Measurements from ENCODE around the gene SSNA1. TPM values are rescaled to one million over a fixed set of nuclear protein-coding genes. Genes with fewer than 3 reads are reported as not detected.

Gene SSNA1, protein sequence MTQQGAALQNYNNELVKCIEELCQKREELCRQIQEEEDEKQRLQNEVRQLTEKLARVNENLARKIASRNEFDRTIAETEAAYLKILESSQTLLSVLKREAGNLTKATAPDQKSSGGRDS
- 98.0 to 157 TPM (median 144 TPM) in 5 replicates for total RNA-seq (2022; extraction: Qiagen RNA extraction)

DNA sequence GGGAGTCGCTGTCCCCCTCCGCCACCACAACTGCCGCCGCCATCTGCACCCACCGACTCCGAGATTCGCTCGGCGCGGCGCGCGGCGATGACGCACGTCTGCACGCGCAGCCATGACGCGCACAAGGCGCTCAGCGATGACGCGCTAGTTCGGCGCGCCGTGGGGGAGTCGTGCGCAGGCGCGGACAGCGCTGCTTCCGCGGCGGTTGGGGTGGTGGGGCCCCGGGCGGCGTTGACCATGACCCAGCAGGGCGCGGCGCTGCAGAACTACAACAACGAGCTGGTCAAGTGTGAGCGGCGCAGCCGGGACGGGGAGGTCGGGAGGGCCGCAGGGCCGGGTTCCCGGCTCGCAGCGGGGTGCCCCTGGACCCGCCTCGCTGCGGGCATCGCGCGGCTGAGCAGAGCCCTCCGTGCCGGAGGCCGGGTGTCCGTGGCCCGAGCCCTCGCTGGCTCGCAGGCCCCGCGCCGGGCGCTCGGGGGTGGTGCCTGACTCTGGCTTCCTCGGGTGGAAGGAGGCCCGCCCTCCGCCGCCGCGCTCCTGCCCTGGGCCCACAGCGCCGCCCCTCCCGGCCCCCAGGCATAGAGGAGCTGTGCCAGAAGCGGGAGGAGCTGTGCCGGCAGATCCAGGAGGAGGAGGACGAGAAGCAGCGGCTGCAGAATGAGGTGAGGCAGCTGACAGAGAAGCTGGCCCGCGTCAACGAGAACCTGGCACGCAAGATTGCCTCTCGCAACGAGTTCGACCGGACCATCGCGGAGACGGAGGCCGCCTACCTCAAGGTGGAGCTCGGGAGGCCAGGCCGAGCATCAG, at the start of gene SSNA1, which contains the start of gene ANAPC2:
Gene SSNA1, plus strand, starts transcription at position 187 of the 807 bp plus-strand sequence. Its CDS starts 51 bp downstream, at position 238.
Gene ANAPC2, minus strand, starts transcription at position 71 of the 807 bp plus-strand sequence. Its CDS starts 28 bp downstream, at position 43.

DNA sequence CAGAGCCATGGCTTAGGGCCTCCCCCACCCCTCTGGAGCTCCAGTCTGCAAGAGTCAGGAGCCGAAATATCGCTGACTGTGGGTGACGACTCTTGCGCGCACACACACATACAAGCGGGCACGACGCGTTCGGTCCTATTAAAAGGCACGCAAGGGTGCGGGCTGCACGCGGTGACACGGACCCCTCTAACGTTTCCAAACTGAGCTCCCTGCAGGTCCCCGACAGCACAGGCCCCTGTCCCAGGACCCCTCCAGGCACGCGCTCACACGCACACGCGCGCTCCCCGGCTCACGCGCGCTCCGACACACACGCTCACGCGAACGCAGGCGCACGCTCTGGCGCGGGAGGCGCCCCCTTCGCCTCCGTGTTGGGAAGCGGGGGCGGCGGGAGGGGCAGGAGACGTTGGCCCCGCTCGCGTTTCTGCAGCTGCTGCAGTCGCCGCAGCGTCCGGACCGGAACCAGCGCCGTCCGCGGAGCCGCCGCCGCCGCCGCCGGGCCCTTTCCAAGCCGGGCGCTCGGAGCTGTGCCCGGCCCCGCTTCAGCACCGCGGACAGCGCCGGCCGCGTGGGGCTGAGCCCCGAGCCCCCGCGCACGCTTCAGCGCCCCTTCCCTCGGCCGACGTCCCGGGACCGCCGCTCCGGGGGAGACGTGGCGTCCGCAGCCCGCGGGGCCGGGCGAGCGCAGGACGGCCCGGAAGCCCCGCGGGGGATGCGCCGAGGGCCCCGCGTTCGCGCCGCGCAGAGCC, 49.6 kb upstream of the SSNA1 start, which contains the start of gene GRIN1:
Gene GRIN1, plus strand, starts transcription at position 433 of the 746 bp plus-strand sequence. CDS start 333 bp downstream, outside the sequence.

GRCh38 chr9:137169896-137170358, 18.5 kb upstream of the SSNA1 start, which contains the start of gene LRRC26:
TSS of gene LRRC26 (minus strand) at chr9:137170051. CDS start at chr9:137169943, 108 bp downstream.

GRCh38 chr9:137200311-137201204, 12.1 kb downstream of the SSNA1 start, which contains the start of gene TPRN:
TSS of gene TPRN (minus strand) at chr9:137200741. CDS start at chr9:137200711, 30 bp downstream.

GRCh38 chr9:137205126-137206069, 16.9 kb downstream of the SSNA1 start, which contains the start of the genes NDOR1 and TMEM203:
TSS of gene NDOR1 (plus strand) at chr9:137205700. CDS start at chr9:137205778, 78 bp downstream.
TSS of gene TMEM203 (minus strand) at chr9:137205648. CDS start at chr9:137205414, 234 bp downstream.

DNA sequence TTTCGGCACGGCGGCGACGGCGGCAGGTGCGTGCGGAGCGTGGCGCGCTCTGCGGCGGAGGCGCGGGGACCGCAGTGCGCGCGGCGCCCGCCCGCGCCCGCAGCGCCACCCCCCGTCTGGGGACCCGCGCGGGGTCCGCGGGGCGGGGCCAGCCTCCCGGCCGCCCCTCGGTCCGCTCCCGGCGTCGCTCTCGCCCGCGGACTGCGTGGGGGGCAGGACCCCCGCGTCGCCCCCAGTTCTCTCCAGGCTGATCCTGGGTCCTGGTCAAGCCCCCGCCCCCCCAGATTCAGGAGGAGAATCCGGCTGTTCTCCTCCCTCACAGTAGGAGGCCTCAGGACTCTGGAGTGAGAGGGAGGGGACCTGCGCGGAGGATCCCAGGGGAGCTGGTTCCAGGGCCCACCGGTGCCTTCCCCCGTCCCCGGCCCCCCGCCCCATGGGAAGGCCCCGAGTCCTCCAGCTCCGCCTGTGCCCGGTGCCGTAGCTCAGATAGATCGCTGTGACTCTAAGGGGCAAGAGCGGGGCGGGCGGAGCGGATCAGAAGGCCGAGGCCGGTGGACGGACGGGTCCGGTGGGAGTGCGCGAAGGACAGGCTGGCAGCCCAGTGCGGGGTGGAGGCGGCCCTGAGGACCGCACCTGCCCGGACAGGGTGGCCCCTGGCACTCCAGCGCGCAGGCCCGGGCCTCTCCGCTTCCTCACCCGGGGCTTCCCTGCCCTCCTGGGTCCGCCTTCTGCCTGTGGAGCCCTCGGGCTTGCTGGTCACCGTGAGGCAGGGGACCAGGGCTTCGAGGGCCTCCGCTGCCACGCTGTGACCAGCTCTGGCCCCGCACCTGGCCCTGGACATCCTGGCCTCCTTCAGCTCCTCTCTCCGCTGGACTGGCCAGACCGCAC, 34.0 kb downstream of the SSNA1 start, which contains the start of gene RNF208:
Gene RNF208, minus strand, starts transcription at position 51 of the 888 bp plus-strand sequence. CDS start 1,028 bp downstream, outside the sequence.

GRCh38 chr9:137224830-137225694, 36.6 kb downstream of the SSNA1 start, which contains the start of gene CYSRT1:
TSS of gene CYSRT1 (plus strand) at chr9:137225174. CDS start at chr9:137225622, 448 bp downstream.

DNA sequence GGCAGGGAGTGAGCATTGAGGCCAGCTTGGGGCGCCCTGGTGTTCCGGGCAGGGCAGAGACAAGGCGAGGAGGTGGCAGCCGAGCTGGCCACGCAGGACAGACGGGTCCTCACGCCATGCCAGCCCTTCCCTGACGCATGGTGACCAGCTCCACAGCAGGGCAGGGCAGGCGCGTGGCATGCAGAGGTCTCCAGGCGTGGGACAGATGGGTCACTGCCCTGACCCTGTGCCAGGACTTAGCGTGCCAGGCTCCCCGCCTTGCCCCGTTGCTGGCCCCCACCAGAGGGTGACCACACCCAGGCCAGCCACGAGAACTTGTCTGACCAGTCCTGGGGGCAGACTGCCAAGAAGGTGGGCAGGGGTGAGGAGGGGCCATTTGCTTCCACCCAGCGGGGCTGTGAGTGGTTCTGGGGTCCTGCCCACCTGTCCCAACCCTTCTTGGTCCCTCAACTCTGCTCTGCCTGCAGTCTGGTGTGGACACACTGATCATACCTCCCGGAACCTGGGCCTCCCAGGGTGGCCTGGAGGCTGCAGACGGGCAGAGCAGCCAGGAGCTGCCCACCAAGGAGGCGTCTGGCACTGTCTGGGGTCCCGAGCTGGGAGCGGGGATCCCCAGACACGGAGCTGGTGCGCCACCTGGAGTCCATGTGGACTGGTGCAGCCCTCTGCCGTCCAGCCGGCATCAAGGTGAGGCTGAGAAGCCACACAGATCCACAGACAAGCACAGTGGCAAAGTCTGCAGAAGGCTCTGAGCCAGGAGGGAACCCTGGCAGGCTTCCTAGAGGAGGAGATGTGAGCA, 38.8 kb downstream of the SSNA1 start, which contains the start of gene RNF224:
Gene RNF224, plus strand, starts transcription at position 449 of the 799 bp plus-strand sequence. CDS start 834 bp downstream, outside the sequence.

GRCh38 chr9:137230705-137231371, 42.4 kb downstream of the SSNA1 start, which contains the start of gene SLC34A3:
TSS of gene SLC34A3 (plus strand) at chr9:137230901. CDS start at chr9:137231703, 802 bp downstream.

Other genes starting within 250 kb of the SSNA1 start
- gene FBXW5, start 243.9 kb upstream of the SSNA1 start, total RNA-seq (2022; extraction: Qiagen RNA extraction), result 65.5 to 105 TPM (median 98.0 TPM) in 5 replicates
- 0.87 to 1.4 TPM (median 1.3 TPM) in 5 replicates for gene C8G, start 243.4 kb upstream of the SSNA1 start, total RNA-seq (2022; extraction: Qiagen RNA extraction)
- 0.58 to 2.4 TPM (median 1.5 TPM) in 5 replicates for gene LCN12, start 236.4 kb upstream of the SSNA1 start, total RNA-seq (2022; extraction: Qiagen RNA extraction)
- gene PTGDS, start 211.2 kb upstream of the SSNA1 start, total RNA-seq (2022; extraction: Qiagen RNA extraction), result 0.47 to 1.4 TPM (median 0.62 TPM) in 5 replicates
- 0.07 to 0.24 TPM (median 0.18 TPM) in 5 replicates for gene LCNL1, start 205.7 kb upstream of the SSNA1 start, total RNA-seq (2022; extraction: Qiagen RNA extraction)
- gene PAXX, start 196.3 kb upstream of the SSNA1 start, total RNA-seq (2022; extraction: Qiagen RNA extraction), result 42.6 to 85.1 TPM (median 74.1 TPM) in 5 replicates
- gene CLIC3, start 192.1 kb upstream of the SSNA1 start, total RNA-seq (2022; extraction: Qiagen RNA extraction), result 3.2 to 7.2 TPM (median 5.6 TPM) in 5 replicates
- gene ABCA2, start 160.4 kb upstream of the SSNA1 start, total RNA-seq (2022; extraction: Qiagen RNA extraction), result 19.1 to 28.9 TPM (median 24.6 TPM) in 5 replicates
- 0.06 to 0.07 TPM (median 0.06 TPM) in 4 of 5 replicates, not detected in the other for gene FUT7, start 156.6 kb upstream of the SSNA1 start, total RNA-seq (2022; extraction: Qiagen RNA extraction)
- 37.5 to 92.6 TPM (median 80.3 TPM) in 5 replicates for gene NPDC1, start 142.5 kb upstream of the SSNA1 start, total RNA-seq (2022; extraction: Qiagen RNA extraction)
- 2.9 to 6.2 TPM (median 5.7 TPM) in 5 replicates for gene ENTPD2, start 134.6 kb upstream of the SSNA1 start, total RNA-seq (2022; extraction: Qiagen RNA extraction)
- 14.8 to 26.1 TPM (median 23.7 TPM) in 5 replicates for gene SAPCD2, start 118.1 kb upstream of the SSNA1 start, total RNA-seq (2022; extraction: Qiagen RNA extraction)
- gene UAP1L1, start 111.2 kb upstream of the SSNA1 start, total RNA-seq (2022; extraction: Qiagen RNA extraction), result 8.9 to 14.8 TPM (median 10.9 TPM) in 5 replicates
- gene MAN1B1, start 101.7 kb upstream of the SSNA1 start, total RNA-seq (2022; extraction: Qiagen RNA extraction), result 44.5 to 54.0 TPM (median 52.2 TPM) in 5 replicates
- gene DPP7, start 73.9 kb upstream of the SSNA1 start, total RNA-seq (2022; extraction: Qiagen RNA extraction), result 66.9 to 123 TPM (median 112 TPM) in 5 replicates
- 0.11 to 0.91 TPM (median 0.63 TPM) in 5 replicates for gene GRIN1, start 49.5 kb upstream of the SSNA1 start, total RNA-seq (2022; extraction: Qiagen RNA extraction)
- gene LRRC26, start 18.6 kb upstream of the SSNA1 start, total RNA-seq (2022; extraction: Qiagen RNA extraction), result 0.39 to 1.9 TPM (median 1.2 TPM) in 5 replicates
- gene TMEM210, start 16.6 kb upstream of the SSNA1 start, total RNA-seq (2022; extraction: Qiagen RNA extraction), result not detected in 5 replicates
- 21.8 to 36.5 TPM (median 33.4 TPM) in 5 replicates for gene ANAPC2, start 116 bp upstream of the SSNA1 start, total RNA-seq (2022; extraction: Qiagen RNA extraction)
- 8.2 to 12.3 TPM (median 11.7 TPM) in 5 replicates for gene TPRN, start 12.1 kb downstream of the SSNA1 start, total RNA-seq (2022; extraction: Qiagen RNA extraction)
- gene TMEM203, start 17.0 kb downstream of the SSNA1 start, total RNA-seq (2022; extraction: Qiagen RNA extraction), result 35.4 to 47.2 TPM (median 45.3 TPM) in 5 replicates
- 11.5 to 17.4 TPM (median 15.7 TPM) in 5 replicates for gene NDOR1, start 17.0 kb downstream of the SSNA1 start, total RNA-seq (2022; extraction: Qiagen RNA extraction)
- gene RNF208, start 33.6 kb downstream of the SSNA1 start, total RNA-seq (2022; extraction: Qiagen RNA extraction), result 0.91 to 2.8 TPM (median 2.1 TPM) in 5 replicates
- gene CYSRT1, start 36.5 kb downstream of the SSNA1 start, total RNA-seq (2022; extraction: Qiagen RNA extraction), result 3.0 to 5.0 TPM (median 5.0 TPM) in 5 replicates
- 0.12 to 0.38 TPM (median 0.25 TPM) in 5 replicates for gene RNF224, start 38.8 kb downstream of the SSNA1 start, total RNA-seq (2022; extraction: Qiagen RNA extraction)
- gene SLC34A3, start 42.2 kb downstream of the SSNA1 start, total RNA-seq (2022; extraction: Qiagen RNA extraction), result 0.03 to 0.15 TPM (median 0.10 TPM) in 4 of 5 replicates, not detected in the other
- gene TUBB4B, start 52.6 kb downstream of the SSNA1 start, total RNA-seq (2022; extraction: Qiagen RNA extraction), result 633 to 818 TPM (median 765 TPM) in 5 replicates
- gene STPG3, start 62.6 kb downstream of the SSNA1 start, total RNA-seq (2022; extraction: Qiagen RNA extraction), result not detected in 5 replicates
- 46.9 to 62.8 TPM (median 58.2 TPM) in 5 replicates for gene NELFB, start 66.7 kb downstream of the SSNA1 start, total RNA-seq (2022; extraction: Qiagen RNA extraction)
- gene TOR4A, start 89.0 kb downstream of the SSNA1 start, total RNA-seq (2022; extraction: Qiagen RNA extraction), result 18.3 to 26.4 TPM (median 25.4 TPM) in 5 replicates
- 2.1 to 4.1 TPM (median 3.6 TPM) in 5 replicates for gene NRARP, start 113.6 kb downstream of the SSNA1 start, total RNA-seq (2022; extraction: Qiagen RNA extraction)
- gene EXD3, start 234.5 kb downstream of the SSNA1 start, total RNA-seq (2022; extraction: Qiagen RNA extraction), result 4.8 to 6.5 TPM (median 5.7 TPM) in 5 replicates
- 0.71 to 1.8 TPM (median 1.6 TPM) in 5 replicates for gene NOXA1, start 234.7 kb downstream of the SSNA1 start, total RNA-seq (2022; extraction: Qiagen RNA extraction)